Psoas muscle (tissue), 8 donors: ENCODE measurements around the gene GCNT2. TPM values are rescaled to one million over a fixed set of nuclear protein-coding genes. Genes with fewer than 3 reads are reported as not detected.

ENCODE experiments used
- ATAC-seq, 4 donors: fragments of 200-7000 bp; cut with Tn5 transposase; one replicate each; pipeline ENCODE4 v1.9.1; 2020; ENCODE audit warnings: moderate library complexity in 3 of 4, mild to moderate bottlenecking in 2 of 4
- DNase-seq, 2 donors: peaks; one replicate each; pipeline ENCODE4 v3.0.0-alpha.2; 2020
- H3K27ac ChIP-seq: fragments of 200-600 bp; one replicate; pipeline ENCODE4 v1.8.0; 2022
- H3K27me3 ChIP-seq, 3 donors: fragments of 200-600 bp in 1 of 3; one replicate each; pipeline versions ENCODE4 v1.6.1 to v1.8.0; 2013 to 2022; ENCODE audit warnings: low read length in 2 of 3, mild to moderate bottlenecking in 2 of 3, moderate library complexity in 1 of 3; ENCODE audit not compliant: insufficient read depth in 3 of 3
- H3K36me3 ChIP-seq, 2 donors: fragments of 200-600 bp in 1 of 2; one replicate each; pipeline versions ENCODE4 v1.6.1 to v1.8.0; 2013 to 2022; ENCODE audit warnings: low read depth in 1 of 2, mild to moderate bottlenecking in 1 of 2, moderate library complexity in 1 of 2; ENCODE audit not compliant: insufficient read depth in 1 of 2
- H3K4me1 ChIP-seq: fragments of 200-600 bp; one replicate; pipeline ENCODE4 v1.8.0; 2022
- H3K4me3 ChIP-seq: fragments of 200-600 bp; one replicate; pipeline ENCODE4 v1.8.0; 2022; ENCODE audit warnings: mild to moderate bottlenecking
- H3K9me3 ChIP-seq: fragments of 200-600 bp; one replicate; pipeline ENCODE4 v1.8.0; 2022
- CTCF ChIP-seq: fragments of 200-600 bp; IDR thresholded peaks from one replicate; pipeline ENCODE4 v1.8.0; 2022; ENCODE audit warnings: antibody characterized with exemption
- WGBS, 3 donors: extraction: QIAGEN DNeasy Blood & Tissue Kit; methylation state at CpG; one replicate each; pipeline versions ENCODE4 v1.1.6 to v1.1.7; 2013; 5-methylcytosine and 5-hydroxymethylcytosine counted together
- intact Hi-C, 2 donors: fragments of 100-400 bp; cut with DNase I; formaldehyde crosslinking; loops; one replicate each; pipeline versions ENCODE4 v1.11.0 to v1.14.2; 2022
- polyA plus RNA-seq, 3 donors: library from polyadenylated mRNA; stranded (reverse); fragments of 200-250 nt; gene quantifications; one replicate each; pipeline ENCODE4 v1.2.3, GENCODE V29; 2013
- total RNA-seq, 4 donors: library from RNA; stranded (reverse); fragmentation: NEBNext Ultra II Directional in 2 of 4; extraction: Animal tissue kit (Norgen Biotek cat#: 25700) in 2 of 4; gene quantifications; one replicate each; pipeline versions ENCODE4 v1.2.1 to v1.2.4, GENCODE V29; 2021 to 2023
- donor health status: healthy with polysubstance abuse.
- donor health status: DM: no; HTN: no; CAD: no; lungs with moderate emphysema.
- donor health status: Bipolar disorder and iron deficiency.
- donor health status: healthy.
- donor health status: DM: yes; HTN: yes; CAD: no.
- donor health status: DM: no; HTN: no; CAD: no.
- donor health status: DM: no; HTN: no; CAD: no.
- donor health status: DM: yes; HTN: yes; CAD: no.

GCNT2 gene
- total and polyA plus RNA-seq, 7 donors = 0.27 to 23.1 (median 10.1) TPM

GRCh38 chr6:10520468-10520867 is 683 bp upstream of the GCNT2 start:
- peak overlapping the region; percentile 45 for H3K4me3 ChIP-seq
- no peaks in the 10 kb centered on the region for H3K9me3 ChIP-seq
- ATAC-seq (peak in 3 of 4 donors; percentile 20 to 45 (median 41)), DNase-seq (no peak)
- H3K36me3 ChIP-seq = no peaks in the 10 kb centered on the region
- H3K4me1 ChIP-seq = no peaks in the 10 kb centered on the region
- peak overlapping the region; percentile 71 for H3K27ac ChIP-seq
- intact Hi-C loops = no loop called here
- TF ChIP-seq CTCF = no peak
- no peaks in the 10 kb centered on the region for H3K27me3 ChIP-seq
- 28 to 39% (median 35%) methylated on average over 2 of the region's 2 CpGs for WGBS, 3 donors

GRCh38 chr6:10522929-10523573 is 1.9 kb downstream of the GCNT2 start:
- peak overlapping the region; percentile 71 for H3K27ac ChIP-seq
- WGBS, 3 donors = 74 to 81% (median 76%) methylated on average over 21 of the region's 21 CpGs

GRCh38 chr6:10526156-10526555 is 5.0 kb downstream of the GCNT2 start:
- no peaks in the 10 kb centered on the region for H3K36me3 ChIP-seq
- TF ChIP-seq CTCF = no peak
- DNase-seq = no peak
- peak; percentile 53 to 72 (median 67) for ATAC-seq
- H3K4me1 ChIP-seq = no peaks in the 10 kb centered on the region
- no peaks in the 10 kb centered on the region for H3K27me3 ChIP-seq
- no peaks in the 10 kb centered on the region for H3K9me3 ChIP-seq
- WGBS, 3 donors = 40 to 45% (median 40%) methylated on average over 6 of the region's 6 CpGs
- H3K27ac ChIP-seq = peak overlapping the region; percentile 58
- H3K4me3 ChIP-seq = no peak overlapping the region
- intact Hi-C loops = no loop called here

More at GRCh38 chr6:10522929-10523573, 1.9 kb downstream of the GCNT2 start:
- DNase-seq (no peak), ATAC-seq (peak in 3 of 4 donors; percentile 16 to 44 (median 28))
- H3K4me1 ChIP-seq = no peaks in the 10 kb centered on the region
- no peaks in the 10 kb centered on the region for H3K36me3 ChIP-seq
- peak overlapping the region; percentile 45 for H3K4me3 ChIP-seq
- no peaks in the 10 kb centered on the region for H3K27me3 ChIP-seq
- H3K9me3 ChIP-seq = no peaks in the 10 kb centered on the region
- no peak for TF ChIP-seq CTCF
- intact Hi-C loops = no loop called here

GRCh38 chr6:10528158-10528981 is 7.2 kb downstream of the GCNT2 start:
- peak overlapping the region; percentile 61 for H3K27ac ChIP-seq
- intact Hi-C loops = no loop called here
- 42 to 52% (median 47%) methylated on average over 11 of the region's 11 CpGs for WGBS, 3 donors

More at GRCh38 chr6:10528158-10528981, 7.2 kb downstream of the GCNT2 start:
- DNase-seq = no peak
- Histone ChIP-seq H3K4me1 (no peaks in the 10 kb centered on the region), H3K4me3 (peak overlapping the region; percentile 53), H3K36me3 (no peaks in the 10 kb centered on the region), H3K9me3 (no peaks in the 10 kb centered on the region), H3K27me3 (no peaks in the 10 kb centered on the region)
- ATAC-seq = peak in 3 of 4 donors; percentile 34 to 53 (median 38)
- no peak for TF ChIP-seq CTCF
